Measurements from ENCODE around the gene RLF. TPM values are rescaled to one million over a fixed set of nuclear protein-coding genes. Genes with fewer than 3 reads are reported as not detected.

The RLF gene
- total RNA-seq, 1 experiment from 2014 or later, result 15.5 TPM

GRCh38 chr1:40245686-40246085 lies 84.5 kb downstream of the RLF start:
- Histone ChIP-seq H3K27ac (no peak overlapping the region), H3K79me2 (ENCODE audit: low read depth) (no peaks in the 10 kb centered on the region), H3K9me3 (ENCODE audit: insufficient read depth, low read depth) (peaks cover 8% of the 10 kb centered on the region; the same call in 1 of the 2 replicates), H3K9me2 (ENCODE audit: insufficient read depth) (no peaks in the 10 kb centered on the region), H4K20me1 (ENCODE audit: insufficient read depth) (no peaks in the 10 kb centered on the region), H3F3A (ENCODE audit: insufficient read depth, low read depth) (peaks cover 42% of the 10 kb centered on the region), H3K4me1 (replicated peaks; ENCODE audit: insufficient read depth) (peaks cover 19% of the 10 kb centered on the region), H3K36me3 (ENCODE audit: low read depth) (no peaks in the 10 kb centered on the region), H3K27me3 (ENCODE audit: insufficient read depth, low read depth) (no peaks in the 10 kb centered on the region), H2AFZ (no peak overlapping the region), H3K4me2 (no peak overlapping the region), H3K4me3 (no peak overlapping the region)
- no peak for TF ChIP-seq EZH2 (IDR thresholded peaks at IDR 0.05; ENCODE audit: low read depth)
- no peak for TF ChIP-seq CTCF (conservative IDR thresholded peaks at IDR 0.05)
- DNase-seq, result no peak
- BruUV-seq (replicated peaks), result no TSS peak
- ChIA-PET CTCF (interaction anchor here (0.6 kb wide), 1 partner anchor 163 kb away, joined by 3 read pairs; no protein-coding TSS in a partner anchor), POLR2A (ENCODE audit: unreplicated experiment) (no interaction called here)
- intact Hi-C loops (cut with micrococcal nuclease; ENCODE audit: unreplicated experiment), result no loop called here

GRCh38 chr1:40247655-40248054 lies 86.5 kb downstream of the RLF start, which contains the start of gene TMCO2:
Gene TMCO2 (plus strand): TSS chr1:40247937. CDS start chr1:40247994, 57 bp downstream.
- DNase-seq, result no peak
- CTCF ChIA-PET, result no interaction called here

GRCh38 chr1:40248412-40248811 lies 87.2 kb downstream of the RLF start:
- Histone ChIP-seq H3K4me3 (no peak overlapping the region), H2AFZ (no peak overlapping the region), H3K4me1 (replicated peaks; ENCODE audit: insufficient read depth) (no peaks in the 10 kb centered on the region), H3F3A (ENCODE audit: insufficient read depth, low read depth) (peaks cover 15% of the 10 kb centered on the region; the same call in 1 of the 2 replicates), H3K27me3 (ENCODE audit: insufficient read depth, low read depth) (no peaks in the 10 kb centered on the region), H3K36me3 (ENCODE audit: low read depth) (no peaks in the 10 kb centered on the region), H3K9me2 (ENCODE audit: insufficient read depth) (no peaks in the 10 kb centered on the region), H4K20me1 (ENCODE audit: insufficient read depth) (no peaks in the 10 kb centered on the region), H3K27ac (no peak overlapping the region), H3K4me2 (no peak overlapping the region), H3K79me2 (ENCODE audit: low read depth) (no peaks in the 10 kb centered on the region), H3K9me3 (ENCODE audit: insufficient read depth, low read depth) (no peaks in the 10 kb centered on the region)
- no peak for TF ChIP-seq EZH2 (IDR thresholded peaks at IDR 0.05; ENCODE audit: low read depth)
- no peak for TF ChIP-seq CTCF (conservative IDR thresholded peaks at IDR 0.05)
- BruUV-seq (replicated peaks), result no TSS peak
- CTCF ChIA-PET, result no interaction called here
- POLR2A ChIA-PET (ENCODE audit: unreplicated experiment), result no interaction called here
- DNase-seq, result no peak
- intact Hi-C loops (cut with micrococcal nuclease; ENCODE audit: unreplicated experiment), result no loop called here

More at GRCh38 chr1:40247655-40248054, 86.5 kb downstream of the RLF start, which contains the start of gene TMCO2:
- Histone ChIP-seq H4K20me1 (ENCODE audit: insufficient read depth) (no peaks in the 10 kb centered on the region), H3K9me3 (ENCODE audit: insufficient read depth, low read depth) (no peaks in the 10 kb centered on the region), H3K79me2 (ENCODE audit: low read depth) (no peaks in the 10 kb centered on the region), H3K36me3 (ENCODE audit: low read depth) (no peaks in the 10 kb centered on the region), H2AFZ (no peak within 1 kb of the TSS), H3K4me2 (no peak within 1 kb of the TSS), H3K27me3 (ENCODE audit: insufficient read depth, low read depth) (no peaks in the 10 kb centered on the region), H3K4me3 (no peak within 1 kb of the TSS), H3F3A (ENCODE audit: insufficient read depth, low read depth) (peaks cover 23% of the 10 kb centered on the region; the same call in 1 of the 2 replicates), H3K27ac (no peak within 1 kb of the TSS), H3K9me2 (ENCODE audit: insufficient read depth) (no peaks in the 10 kb centered on the region), H3K4me1 (replicated peaks; ENCODE audit: insufficient read depth) (no peaks in the 10 kb centered on the region)
- no TSS peak for BruUV-seq (replicated peaks)
- intact Hi-C loops (cut with micrococcal nuclease; ENCODE audit: unreplicated experiment), result no loop called here
- TF ChIP-seq CTCF (conservative IDR thresholded peaks at IDR 0.05), result no peak
- TF ChIP-seq EZH2 (IDR thresholded peaks at IDR 0.05; ENCODE audit: low read depth), result no peak
- POLR2A ChIA-PET (ENCODE audit: unreplicated experiment), result no interaction called here

Data from PC-9 (cell line).